Hematopoietic multipotent progenitor cell treated with erythropoietin and hydrocortisone succinate and interleukin-3 and kit ligand, for 4 days (in vitro differentiated cells): Measurements from ENCODE around the gene KIF13A.
"Not testable (repeated sequence)": the region's sequence is repeated elsewhere in the genome, so short reads cannot be mapped to it uniquely, and the experiment has no call there.

Experiments
- DNase-seq: peaks from one replicate; pipeline ENCODE4 v3.0.0-alpha.2; 2015

KIF13A gene

DNA sequence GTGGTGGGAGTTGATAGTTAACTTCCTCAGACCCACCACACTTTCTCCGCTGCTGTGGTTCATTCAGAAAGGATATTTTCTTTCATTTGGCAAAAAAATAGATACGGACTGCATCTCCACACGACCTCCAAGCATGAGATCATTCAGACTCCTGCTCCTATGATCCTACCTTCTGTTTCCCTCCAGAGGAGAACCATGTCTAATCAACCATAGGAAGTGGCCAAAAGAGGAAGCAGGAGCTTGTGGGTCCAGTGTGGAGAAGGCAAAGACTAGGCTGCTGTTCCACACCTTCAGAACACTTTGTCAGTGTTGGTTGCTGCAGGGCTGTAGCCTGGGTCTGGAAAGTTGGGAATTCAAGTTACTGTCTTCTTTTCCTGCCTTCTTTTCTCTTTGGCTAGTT is 10.6 kb upstream of the KIF13A start:
- DNase-seq = peak; percentile 49

DNA sequence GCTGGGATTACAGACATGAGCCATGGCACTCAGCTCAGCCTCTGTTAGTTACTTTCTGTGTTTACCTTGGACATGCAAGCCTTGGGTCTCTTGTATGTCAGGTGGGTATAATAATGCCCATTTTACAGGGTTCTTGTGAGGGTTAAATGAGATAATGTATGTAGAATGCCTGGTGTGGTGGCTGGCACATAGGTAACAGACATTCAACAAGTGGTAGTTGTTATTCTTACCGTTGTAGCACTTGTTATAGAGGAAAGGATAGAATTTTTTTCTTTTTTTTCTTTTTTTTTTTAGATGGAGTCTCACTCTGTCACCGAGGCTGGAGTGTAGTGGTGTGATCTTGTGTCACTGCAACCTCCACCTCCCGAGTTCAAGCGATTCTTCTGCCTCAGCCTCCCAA is 8.0 kb upstream of the KIF13A start:
- DNase-seq = no peak

DNA sequence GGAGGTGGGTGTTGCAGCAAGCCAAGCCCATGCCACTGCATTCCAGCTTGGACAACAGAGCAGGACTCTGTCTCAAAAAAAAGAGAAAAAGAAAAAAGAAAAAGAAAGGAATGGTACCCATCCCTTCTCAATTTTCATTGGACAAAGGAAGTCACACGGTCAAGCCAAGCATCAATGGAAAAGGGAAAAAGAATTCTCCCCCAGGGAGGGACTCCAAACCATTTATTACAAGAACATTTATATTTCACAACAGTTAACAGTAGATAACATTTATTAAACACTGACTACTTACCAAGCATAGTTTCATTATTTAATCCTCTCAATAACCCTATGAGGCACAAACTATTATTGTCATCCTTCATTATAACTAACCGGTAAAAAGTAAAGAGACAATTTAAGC is 6.6 kb upstream of the KIF13A start:
- DNase-seq = no peak

DNA sequence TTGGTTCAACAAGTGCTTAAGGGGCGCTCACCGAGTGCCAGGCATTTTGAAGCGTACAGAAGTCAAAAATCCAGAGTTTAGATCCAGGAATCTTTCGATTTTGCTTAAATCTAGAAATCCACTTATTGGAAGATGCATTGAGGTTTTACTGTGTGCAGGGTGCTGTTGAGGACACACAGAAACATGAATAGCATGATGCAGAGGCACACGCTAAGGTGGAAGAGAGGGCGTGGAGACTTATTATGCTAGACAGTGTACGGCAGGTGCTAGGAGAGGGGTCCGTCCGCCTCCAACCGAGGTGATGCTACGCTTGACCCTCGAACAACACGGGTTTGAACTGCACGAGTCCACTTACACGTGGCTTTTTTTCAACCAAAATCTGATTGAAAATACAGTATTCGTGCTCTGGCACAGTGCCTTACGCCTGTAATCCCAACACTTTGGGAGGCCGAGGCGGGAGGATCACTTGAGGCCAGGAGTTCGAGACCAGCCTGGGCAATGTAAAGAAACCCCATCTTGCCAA is 1.0 kb upstream of the KIF13A start:
- no peak for DNase-seq

DNA sequence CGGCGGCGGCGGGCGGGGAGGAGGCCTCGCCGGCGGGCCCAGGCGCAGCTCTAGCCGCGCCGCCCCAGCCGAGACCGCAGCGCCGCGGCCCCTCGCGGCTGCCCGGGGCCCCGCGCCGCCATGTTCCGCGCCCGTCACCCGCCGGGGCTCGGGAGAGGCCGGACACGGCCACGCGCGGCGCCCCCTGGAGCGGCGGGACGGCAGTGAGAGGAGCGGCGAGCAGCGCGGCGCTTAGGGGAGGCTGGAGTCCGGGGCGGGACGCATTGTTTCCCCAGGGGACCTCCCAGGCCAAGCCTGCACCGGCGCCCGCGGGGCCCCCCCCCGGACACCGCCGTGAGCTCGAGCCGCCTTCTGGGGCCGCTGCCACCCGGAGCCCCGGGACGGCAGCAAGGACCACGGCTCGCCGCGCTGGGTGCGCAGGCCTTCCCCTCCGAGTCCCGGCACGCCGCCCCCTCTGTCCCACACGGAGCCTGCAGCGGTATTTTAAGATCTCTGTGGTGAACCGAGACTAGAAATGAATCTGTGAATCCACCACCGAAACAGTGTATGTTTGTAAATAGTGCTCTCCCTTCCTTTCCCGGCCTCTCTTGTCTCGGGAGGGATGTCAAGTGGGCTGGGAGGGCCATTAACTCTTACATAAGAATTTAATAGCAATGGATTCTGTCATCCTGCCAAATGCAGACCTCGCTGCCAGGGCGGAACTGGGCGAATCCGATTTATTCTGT is 424 bp upstream of the KIF13A start:
- DNase-seq = peak; percentile 81

DNA sequence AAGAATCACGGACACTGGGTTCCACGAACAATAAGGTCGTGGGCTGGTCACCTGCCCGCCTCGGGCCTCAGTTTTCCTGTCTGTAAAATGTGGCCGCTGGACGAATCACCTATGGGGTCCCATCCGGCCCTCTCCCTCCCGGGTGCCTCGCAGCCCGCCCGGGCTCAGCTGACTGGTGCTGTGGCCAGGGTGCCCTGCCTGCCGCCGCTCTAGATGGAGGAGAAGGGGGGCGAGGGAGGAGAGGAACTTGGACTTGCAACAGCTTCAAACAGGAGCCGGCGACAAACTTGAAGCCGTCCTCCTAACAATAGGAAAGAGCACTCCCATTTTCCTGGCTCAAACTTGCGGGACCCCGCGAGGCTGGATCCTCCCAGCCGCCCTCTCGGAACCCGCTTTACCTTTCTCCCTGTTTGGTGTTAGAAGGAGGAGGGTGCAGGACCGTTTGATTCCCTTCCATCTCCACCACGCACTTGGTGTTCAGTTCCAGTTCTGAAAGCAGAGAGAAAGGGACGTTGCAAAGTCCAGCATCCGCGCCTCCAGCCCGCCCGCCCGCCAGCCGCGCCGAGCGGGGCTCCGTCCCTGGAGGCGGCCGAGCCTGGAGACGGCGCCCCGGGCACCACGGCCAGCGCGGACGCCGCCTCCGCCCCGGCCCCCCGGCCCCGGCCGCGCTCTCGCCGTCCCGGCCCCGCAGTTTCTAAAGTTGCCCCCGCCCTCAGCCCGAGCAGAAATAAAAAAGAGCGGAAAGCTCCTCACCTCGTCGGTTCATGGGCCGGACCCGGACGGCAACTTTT is 584 bp downstream of the KIF13A start:
- peak; percentile 78 for DNase-seq

DNA sequence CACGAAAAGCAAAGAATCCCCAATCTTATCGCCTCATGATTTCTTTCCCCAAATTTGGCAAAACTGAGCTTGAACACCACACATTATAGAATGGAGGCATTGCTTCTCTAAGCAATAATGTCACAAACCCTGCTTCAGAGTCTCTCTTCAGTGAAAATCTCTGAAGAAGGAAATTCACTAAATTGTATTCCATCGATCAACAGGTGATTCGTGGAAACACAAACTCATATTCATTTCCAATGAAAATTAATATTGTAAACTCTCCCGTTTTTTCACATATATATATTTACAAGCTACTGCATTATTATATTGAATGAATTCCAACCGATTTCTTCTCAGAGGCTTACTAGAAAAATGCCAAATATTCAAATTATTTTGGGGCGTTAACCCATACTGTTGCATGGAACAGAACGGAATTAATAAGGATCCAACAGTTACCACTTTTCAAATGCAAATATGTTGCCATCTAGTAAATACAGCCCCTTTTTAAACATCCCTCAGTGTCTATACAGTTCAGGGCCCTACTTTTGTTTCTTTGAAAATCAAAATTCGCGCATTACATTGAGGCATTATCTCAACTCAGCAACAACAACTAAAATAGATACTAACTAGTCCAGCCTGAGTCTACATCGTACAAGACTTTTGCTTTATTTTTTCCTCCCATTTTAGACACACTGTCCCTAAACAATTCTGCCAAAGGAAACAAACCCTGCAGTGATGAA is 1.3 kb downstream of the KIF13A start:
- no peak for DNase-seq

DNA sequence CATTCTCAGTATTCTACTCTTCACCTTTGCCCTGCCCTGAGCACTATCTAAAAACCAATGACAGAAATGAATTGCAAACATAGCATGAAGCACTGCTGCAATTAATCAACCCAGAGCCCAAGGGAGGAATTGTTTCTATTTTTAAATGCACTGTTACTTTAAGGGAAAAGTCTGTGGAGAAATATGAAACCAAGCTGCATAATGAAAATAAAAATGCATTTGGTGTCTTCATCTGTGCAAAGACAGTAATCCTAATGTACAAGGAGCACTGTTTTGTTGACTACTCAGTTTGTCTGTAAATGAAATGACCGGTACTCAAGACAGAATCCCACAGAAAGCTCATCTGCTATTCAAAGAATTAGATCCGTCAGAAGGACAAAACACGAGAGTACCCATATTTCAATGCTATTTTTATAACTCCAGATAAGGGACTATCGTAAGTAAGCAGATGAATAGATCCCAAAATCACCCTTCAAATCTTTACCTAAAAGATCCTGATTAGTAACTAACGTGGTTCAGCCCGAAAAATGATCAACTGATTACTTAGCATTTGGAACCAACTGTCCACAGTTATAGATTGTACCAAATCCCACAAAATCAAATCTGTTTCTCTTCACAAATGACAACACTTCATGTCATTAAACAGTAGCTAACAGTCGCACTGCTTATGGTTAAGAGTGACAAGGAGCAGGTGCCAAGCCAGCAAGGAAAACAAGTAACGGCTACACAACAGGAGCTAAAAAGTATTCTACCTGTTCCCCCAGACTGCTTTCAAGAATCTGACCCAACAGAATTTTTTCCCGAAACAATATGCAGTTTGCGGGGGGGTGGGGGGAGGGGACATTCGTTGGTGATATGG is 2.4 kb downstream of the KIF13A start:
- no peak for DNase-seq

DNA sequence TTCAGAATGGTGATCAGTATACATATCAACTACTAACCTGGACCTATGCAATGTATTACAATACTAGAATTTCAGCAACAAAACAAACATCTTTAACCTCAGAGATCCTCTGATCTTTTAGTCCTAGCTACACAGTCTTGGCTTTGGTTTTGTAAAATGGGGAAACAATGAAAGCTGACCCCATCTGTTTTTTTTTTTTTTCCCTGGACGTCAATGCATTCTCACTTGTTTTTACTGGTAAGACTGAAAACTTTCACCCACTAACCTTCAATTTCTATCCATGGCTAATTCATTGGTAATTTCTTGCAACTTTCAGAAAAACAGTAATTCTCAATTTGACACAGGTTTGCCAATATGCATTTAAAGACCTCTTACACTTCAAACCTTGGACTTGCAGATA is 3.0 kb downstream of the KIF13A start:
- DNase-seq = no peak

DNA sequence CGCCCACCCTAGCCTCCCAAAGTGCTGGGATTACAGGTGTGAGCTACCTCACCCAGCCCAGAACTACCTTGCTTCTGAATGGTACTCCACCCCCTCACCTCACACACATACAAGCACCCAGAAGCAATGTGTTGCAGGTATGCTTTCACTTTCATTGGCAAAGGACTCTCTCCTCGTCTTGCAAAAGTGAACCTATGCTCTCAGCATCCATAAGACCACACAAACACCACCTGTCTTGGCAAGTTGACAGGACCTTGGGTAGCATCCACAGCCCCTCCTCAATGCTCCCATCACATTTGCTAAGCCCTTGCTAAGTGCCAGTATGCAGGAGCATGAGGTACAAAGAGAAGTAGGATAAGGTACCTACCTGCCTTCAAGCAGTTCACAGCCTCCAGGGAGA is 3.7 kb downstream of the KIF13A start:
- no peak for DNase-seq

DNA sequence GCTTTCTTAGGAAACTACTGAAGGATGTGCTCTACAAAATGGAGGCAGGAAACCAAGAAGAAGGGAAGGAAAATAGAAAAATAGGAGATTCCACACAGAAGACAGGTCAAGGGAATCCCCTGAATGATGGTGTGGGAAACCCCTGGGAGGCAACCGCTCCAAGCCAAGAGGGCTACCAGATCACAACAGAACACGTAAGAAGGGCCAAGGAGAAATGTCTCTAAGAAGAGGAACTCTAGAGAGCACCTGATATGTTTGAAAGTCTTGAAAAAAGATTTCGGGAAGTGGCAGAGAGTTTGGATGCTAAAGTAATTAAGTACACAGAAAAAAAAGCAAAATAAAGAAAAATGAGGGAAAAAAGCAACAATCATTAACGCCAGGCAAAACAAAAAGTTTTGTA is 7.1 kb downstream of the KIF13A start:
- no peak for DNase-seq

DNA sequence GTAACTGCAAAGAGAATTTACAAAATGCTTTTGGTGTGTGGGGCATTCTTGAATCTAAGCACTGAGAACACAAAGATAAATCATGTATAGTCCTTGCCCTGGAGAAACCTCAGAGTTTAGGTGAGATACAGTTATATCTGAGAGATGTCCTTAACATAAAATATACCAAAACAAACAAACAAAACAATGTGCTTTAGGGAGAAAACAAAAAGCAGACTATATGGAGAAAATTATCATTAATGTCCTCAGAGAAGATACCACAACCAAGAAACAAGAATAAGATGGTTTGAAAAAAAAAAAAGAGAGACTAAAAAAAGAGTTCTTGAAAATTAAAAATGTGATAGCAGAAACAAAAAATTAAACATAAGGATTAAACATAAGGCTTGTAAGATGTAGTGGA is 8.0 kb downstream of the KIF13A start:
- DNase-seq = no peak

DNA sequence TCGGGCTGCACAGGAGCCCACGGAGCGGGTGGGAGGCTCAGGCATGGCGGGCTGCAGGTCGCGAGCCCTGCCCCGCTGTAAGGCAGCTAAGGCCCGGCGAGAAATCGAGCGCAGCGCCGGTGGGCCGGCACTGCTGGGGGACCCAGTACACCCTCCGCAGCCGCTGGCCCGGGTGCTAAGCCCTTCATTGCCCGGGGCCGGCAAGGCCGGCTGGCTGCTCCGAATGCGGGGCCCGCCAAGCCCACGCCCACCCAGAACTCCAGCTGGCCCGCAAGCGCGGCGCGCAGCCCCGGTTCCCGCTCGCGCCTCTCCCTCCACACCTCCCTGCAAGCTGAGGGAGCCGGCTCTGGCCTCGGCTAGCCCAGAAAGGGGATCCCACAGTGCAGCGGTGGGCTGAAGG is 11.2 kb downstream of the KIF13A start:
- not testable (repeated sequence) for DNase-seq

DNA sequence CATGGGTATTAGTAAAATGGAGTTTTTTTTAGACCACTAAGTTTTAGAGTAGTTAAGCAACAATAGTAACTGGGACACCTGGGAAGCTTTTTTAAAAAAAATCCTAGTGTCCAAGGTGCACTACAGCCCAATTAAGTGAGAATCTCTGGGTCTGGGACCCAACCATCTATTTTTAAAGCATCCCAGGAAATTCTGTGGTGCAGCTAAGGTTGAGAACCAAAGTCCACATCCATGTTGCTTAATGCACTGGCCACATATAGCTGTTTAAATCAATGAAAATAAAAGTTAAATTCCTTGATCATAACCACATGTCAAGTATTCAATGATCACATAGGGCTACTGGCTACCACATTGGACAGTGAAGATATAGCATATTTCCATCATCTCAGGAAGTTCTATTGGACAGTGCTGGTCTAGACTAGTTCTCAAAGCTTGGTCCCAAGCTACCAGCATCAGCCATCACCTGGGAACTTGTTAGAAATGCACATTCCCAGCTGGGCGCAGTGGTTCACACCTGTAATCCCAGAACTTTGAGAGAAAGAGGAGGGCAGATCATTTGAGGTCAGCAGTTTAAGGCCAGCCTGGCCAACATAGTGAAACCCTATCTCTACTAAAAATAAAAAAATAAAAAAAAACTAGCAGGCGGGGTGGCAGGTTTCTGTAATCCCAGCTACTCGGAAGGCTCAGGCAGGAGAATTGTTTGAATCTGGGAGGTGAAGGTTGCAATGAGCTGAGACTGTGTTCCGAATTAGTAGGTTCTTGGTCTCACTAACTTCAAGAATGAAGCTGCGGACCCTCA is 12.7 kb downstream of the KIF13A start:
- no peak for DNase-seq

DNA sequence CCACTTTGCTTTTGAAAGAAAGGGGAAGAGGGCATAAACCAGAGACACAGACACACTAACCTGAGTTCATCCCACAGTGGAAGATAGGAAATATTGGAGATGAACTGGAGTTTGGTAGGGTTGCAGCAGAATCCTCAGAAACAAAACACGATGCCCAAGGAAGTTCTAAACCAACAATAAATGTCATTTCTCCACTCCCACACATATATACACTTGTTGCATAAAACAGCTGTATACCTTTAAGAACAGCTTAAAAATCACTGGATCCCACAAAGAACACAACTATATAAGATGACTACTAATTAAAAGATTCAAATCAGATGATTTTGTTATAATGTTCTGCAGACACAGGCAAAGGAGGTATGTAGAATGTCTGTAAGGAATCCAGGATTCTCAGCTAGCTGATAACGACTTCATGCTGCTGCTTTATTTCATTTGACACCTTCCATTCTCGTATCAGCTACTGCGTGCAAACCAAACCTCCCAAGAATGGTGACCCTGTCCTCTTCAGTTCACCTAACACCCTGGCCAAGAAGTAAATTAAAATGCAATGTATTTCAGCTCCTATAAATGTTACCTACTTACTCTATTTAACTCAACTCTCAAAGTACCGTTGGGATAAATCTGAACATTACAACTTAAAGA is 14.3 kb downstream of the KIF13A start:
- DNase-seq = no peak

DNA sequence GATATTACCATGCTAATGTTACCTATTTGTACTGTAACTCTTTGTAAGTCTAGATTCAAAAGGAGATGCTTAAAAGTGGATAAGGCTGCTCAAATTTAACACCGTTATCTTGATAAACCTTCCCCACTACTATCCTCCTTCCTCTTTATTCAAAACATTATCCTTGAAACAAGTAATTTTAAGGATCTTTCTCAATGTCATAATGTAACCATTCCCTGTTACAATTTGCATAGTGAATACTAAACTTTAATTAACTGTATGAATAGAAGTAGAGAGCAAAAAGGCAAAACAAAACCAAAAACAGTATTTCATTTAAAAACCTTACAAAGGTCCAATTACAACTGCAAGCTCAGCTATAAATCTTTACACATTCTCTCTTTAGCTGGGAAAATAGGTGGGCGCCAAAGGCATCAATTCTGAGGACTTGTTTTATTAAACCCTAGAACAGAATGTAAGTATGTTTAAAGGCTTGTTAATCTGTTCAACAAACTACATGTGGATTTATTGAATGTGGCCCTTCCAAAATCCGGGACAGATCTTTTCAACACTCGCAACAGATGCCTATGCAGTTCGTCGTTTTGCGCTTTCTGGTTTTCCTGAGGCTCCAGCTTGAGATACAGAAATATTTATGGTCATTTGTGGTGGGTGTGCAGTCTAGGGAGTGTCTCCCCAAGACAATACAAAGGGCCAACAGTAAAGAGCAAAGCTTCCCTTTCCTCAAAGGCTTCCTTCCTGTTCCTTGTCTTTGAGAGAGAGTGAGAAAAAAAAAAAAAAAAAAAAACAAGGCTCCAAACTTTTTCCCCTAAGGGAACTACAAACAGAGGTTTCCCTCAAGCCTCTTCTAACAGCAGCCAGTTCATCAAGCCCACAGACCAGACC is 15.1 kb downstream of the KIF13A start:
- no peak for DNase-seq

DNA sequence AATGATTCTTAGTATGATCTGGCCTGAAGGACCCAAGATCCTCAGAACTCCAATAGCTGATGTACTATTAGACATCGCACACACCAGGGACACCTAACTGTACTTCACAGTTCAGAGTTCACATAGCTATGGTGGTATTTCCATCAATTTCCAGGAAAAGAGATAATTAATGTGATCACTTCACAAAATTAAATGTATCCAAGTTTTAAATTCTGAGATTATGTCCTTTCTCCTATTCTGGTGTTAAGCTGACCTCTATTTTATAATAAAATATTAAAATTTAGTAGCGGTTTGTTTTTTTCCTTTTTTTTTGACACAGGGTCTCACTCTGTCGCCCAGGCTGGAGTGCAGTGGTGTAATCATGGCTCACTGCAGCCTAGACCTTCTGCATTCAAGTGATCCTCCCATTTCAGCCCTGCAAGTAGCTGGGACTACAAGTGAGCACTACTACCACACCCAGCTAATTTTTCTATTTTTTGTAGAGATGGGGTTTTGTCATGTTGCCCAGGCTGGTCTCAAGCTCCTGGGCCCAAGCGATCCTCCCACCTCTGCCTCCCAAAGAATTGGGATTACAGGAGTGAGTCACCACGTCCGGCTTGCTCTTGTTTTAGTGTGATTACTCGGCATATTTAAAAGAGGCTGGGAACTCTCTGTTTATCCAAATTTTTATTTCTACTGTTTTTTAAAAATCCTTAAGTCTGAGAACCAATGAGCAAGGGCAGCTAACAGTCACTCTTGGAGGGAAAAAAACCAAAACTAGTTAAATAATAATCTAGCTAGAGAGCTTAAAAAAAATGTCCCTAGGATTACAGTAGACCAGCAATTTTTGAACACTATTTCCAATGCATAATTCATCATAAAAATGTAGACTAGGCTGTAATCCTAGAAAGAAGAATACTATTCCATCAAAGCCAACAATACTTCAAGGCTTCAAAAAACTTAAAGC is 16.0 kb downstream of the KIF13A start:
- DNase-seq = peak; percentile 25

DNA sequence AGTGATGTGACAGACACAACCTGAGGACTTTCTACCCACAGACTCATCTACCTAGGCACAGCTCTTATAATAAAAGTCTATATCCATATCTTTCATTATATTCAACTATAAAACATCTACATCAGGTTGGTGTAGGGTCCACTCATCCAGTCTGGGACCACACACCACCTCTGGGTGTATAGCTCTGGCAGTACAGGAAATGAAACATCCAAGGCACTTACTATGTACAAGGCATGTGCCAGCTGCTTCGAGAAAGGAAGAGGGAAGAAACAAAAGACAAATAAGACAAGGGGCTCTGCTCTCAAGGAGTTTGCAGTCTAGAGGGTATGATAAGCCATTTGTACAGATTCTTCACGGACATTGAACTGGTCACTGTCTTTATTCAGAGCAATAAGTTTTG is 18.6 kb downstream of the KIF13A start:
- no peak for DNase-seq
